Heart left ventricle (tissue), 13 donors: ENCODE measurements around the gene RGS2.

Experiments
- CTCF ChIP-seq, 12 donors: fragments of 200-600 bp; sonication (generic) in 4 of 12; IDR thresholded peaks; one replicate each; pipeline versions ENCODE4 v1.5.0 to v1.8.0; 2018 to 2022; ENCODE audit warnings: antibody characterized with exemption in 12 of 12, mild to moderate bottlenecking in 5 of 12
- POLR2A ChIP-seq, 2 donors: fragments of 450-650 bp; IDR thresholded peaks; one replicate each; pipeline ENCODE4 v1.6.1; 2017; ENCODE audit warnings: antibody characterized with exemption in 2 of 2, mild to moderate bottlenecking in 2 of 2, moderate library complexity in 2 of 2
- donor health status: ischemic (EF 13 %, LVEDD 7.1; RV severe dilation, severe dysfunction).
- donor health status: DM: no; HTN: yes; CAD: no.
- donor health status: DM: no; HTN: no; CAD: no.
- donor health status: ischemic (EF 25% LVEDD 6.9; RV normal size, moderate dysfunction).
- donor health status: ischemic (EF 25% LVEDD 5.7; RV mildly dilated, moderate dysfunction).
- donor health status: ischemic (EF 35%, LVEDD 5.7; RV mildly dilated, moderate dysfunction).
- donor health status: nonischemic (EF 11% LVEDD 7.7; RV severe dilation, severe dysfunction).
- donor health status: DM: yes; HTN: yes; CAD: no.
- donor health status: PGD.
- donor health status: ischemic (EF 29% LVEDD 5.4; RV normal size, mild dysfunction).
- donor health status: nonischemic (EF 23%, LVEDD 6.1; RV moderate dilation, normal function).

GRCh38 chr1:192767798-192768197 is 41.0 kb upstream of the RGS2 start:
- TF ChIP-seq CTCF (IDR thresholded peaks at IDR 0.05), result no peak
- TF ChIP-seq POLR2A (IDR thresholded peaks at IDR 0.05), result no peak
